HL-60/S4 treated with retinoic acid at 250 ng/mL for 4 days and 3 days (cell line): ENCODE results near the gene FBXW8.

ENCODE experiments used
- in situ Hi-C: fragments of 300-500 bp; cut with MboI; formaldehyde crosslinking; loops from 2 replicates; pipeline ENCODE4 v1.7.0; 2022; ENCODE audit warnings: low sequenced_read_pairs

The FBXW8 gene

GRCh38 chr12:117069926-117070900 lies 159.5 kb downstream of the FBXW8 start:
- in situ Hi-C loops = no loop called here

GRCh38 chr12:117071009-117071408 lies 160.3 kb downstream of the FBXW8 start:
- in situ Hi-C loops = no loop called here

- in situ Hi-C loops = no loop called here
Observed at GRCh38 chr12:117072106-117072505, 161.4 kb downstream of the FBXW8 start.

DNA sequence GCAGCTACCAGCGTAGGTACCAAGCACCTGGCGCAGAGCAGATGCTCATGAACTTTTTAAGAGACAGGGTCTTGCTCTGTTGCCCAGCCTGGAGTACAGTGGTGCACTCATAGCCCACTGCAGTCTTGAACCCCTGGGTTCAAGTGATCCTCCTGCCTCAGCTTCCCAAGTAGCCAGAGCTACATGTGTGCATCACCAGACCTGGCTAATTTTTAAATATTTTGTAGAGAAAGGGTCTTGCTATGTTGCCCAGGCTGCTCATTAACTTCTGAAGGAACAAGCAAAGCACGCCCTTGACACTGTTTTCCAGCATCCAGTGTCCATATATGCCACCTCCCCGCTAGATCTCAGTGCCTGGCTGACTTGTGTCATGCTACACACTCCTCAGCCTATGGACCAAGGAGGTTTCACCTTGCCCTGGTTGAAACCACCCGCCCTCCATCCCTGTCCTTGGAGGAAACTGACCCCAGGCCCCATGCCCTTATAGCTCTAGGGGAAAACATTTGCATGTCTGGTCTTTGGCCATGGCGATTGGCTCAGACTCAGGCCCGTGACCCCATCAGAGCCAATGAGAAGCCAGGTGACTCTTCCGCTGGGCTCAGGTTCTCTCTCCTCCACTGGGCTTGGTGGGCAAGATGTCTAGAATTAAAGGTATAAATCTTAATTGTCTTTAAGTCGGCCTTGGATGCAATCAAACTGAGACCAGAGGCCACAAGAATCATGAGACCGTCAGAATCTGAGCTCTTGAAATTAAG lies 162.2 kb downstream of the FBXW8 start:
- in situ Hi-C loops = no loop called here

- in situ Hi-C loops = no loop called here
Observed at GRCh38 chr12:117073611-117074010, 162.9 kb downstream of the FBXW8 start.

GRCh38 chr12:117076410-117077372 lies 165.9 kb downstream of the FBXW8 start:
- in situ Hi-C loops = no loop called here

GRCh38 chr12:117079487-117079886 lies 168.7 kb downstream of the FBXW8 start:
- in situ Hi-C loops = no loop called here

- in situ Hi-C loops = no loop called here
Observed at GRCh38 chr12:117080661-117081144, 170.0 kb downstream of the FBXW8 start.
